HG03108 (cell line): ENCODE results near the gene SLC1A4.
"Not testable (repeated sequence)": the region's sequence is repeated elsewhere in the genome, so short reads cannot be mapped to it uniquely, and the experiment has no call there.

ENCODE experiments used
- ATAC-seq: cut with Tn5 transposase; IDR thresholded peaks from one replicate; pipeline ENCODE4 v1.9.1; 2021; ENCODE audit warnings: moderate library complexity; ENCODE audit not compliant: unreplicated experiment

SLC1A4 gene

GRCh38 chr2:64990876-64991275, 1.7 kb downstream of the SLC1A4 start:
- no peak for ATAC-seq

- ATAC-seq: no peak
These were observed 3.0 kb downstream of the SLC1A4 start for GRCh38 chr2:64992218-64992617.

DNA sequence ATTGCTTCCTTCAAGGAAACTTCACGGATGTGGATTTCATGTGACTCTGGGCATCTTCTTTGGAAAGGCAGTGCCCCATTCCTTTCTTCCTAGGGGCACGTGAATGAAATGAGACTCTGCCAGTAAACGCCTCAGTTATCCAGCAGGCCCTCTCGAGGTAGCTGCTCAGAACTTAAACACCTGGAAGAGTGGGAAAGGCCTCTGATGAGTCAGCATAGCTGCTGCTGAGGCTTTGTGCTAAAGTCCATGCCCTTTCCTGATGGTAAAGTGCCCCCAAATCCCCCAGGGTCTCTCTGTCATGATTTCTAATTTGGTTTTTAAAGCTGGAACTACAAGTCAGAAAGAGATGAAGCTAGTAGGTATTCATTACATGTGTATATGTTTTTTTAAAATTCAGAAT, 3.8 kb downstream of the SLC1A4 start:
- ATAC-seq: no peak

GRCh38 chr2:64995041-64995440, 5.8 kb downstream of the SLC1A4 start:
- ATAC-seq: no peak

DNA sequence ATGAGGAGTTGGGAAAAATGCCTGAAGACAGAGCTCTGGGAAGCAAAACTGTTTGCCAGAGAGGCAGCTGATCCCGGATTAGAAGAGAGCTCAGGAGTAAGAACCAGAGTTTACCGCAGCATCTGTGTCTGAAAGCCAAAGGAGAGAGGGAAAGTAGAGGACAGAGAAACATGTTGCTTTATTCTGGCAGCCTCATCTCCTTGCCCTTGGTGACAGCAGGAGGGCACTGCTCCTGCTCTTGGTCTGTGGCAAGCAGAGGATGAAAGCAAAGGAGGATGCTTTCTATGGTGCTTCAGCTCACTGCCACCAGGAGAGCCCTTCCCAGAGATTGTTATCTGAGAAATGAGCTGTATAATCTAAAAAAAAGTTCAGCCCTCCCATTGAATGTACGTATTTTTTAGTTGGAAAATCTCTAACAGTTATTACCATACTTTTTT, 7.7 kb downstream of the SLC1A4 start:
- no peak for ATAC-seq

GRCh38 chr2:64998658-64999061, 9.5 kb downstream of the SLC1A4 start:
- no peak for ATAC-seq

GRCh38 chr2:64999754-65000153, 10.6 kb downstream of the SLC1A4 start:
- no peak for ATAC-seq

GRCh38 chr2:65000644-65001043, 11.4 kb downstream of the SLC1A4 start:
- no peak for ATAC-seq

DNA sequence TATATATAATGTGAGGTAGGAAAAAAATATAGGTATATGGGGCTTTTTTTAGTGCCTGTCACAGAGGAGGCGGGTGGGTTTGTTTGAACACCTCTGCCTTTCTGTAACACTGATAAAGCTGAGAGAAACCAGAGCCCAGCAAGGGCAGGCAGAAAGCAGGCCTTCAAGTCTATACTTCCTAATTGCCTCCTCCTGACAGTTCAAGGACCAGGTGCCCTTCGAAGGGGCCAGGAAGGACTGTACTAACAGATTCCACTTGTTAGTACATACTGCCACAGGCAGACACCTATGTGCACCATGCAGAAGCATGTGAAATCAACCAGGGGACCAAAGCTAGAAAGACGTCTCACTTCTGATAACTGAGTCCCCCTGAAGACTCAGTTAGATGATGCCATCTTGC, 13.8 kb downstream of the SLC1A4 start:
- no peak for ATAC-seq

- not testable (repeated sequence) for ATAC-seq
These were observed 15.0 kb downstream of the SLC1A4 start for GRCh38 chr2:65004232-65004631.

DNA sequence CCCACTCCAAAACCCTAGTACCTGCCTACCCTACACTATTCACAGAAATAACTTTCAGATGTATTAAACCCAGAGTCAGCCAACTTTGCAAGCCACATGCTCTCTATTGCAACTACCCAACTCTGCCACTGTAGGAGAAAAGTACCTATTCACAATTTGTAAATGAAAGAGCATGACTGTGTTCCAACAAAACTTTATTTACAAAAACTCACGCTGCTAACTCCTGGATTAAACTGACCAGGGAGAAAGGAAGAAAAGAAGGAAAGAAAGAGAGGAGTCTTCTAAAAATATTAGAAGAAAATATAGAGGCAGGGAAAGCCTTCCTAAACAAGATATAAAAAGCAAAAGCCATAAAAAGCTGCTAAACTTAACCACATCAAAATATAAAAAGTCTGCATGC, 24.6 kb downstream of the SLC1A4 start:
- ATAC-seq: no peak

DNA sequence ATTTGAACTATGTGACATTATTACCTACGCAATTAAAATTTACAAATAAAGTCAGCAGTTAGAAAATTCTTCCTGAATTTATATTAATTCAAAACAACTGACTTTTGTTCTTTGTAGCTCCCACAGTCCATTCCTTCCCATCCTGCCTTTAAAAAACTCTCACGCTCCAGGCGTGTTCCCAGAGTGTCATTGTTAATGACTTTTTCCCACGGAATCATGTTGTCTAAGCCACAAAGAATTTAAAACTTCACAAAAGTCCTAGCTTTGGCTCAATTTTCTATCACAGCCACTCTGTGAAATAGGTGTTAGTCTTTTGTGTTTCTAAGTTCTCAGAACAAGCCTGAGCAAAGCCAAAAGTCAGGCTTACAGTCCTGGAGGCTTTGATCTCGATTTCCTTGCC, 26.5 kb downstream of the SLC1A4 start:
- no peak for ATAC-seq

DNA sequence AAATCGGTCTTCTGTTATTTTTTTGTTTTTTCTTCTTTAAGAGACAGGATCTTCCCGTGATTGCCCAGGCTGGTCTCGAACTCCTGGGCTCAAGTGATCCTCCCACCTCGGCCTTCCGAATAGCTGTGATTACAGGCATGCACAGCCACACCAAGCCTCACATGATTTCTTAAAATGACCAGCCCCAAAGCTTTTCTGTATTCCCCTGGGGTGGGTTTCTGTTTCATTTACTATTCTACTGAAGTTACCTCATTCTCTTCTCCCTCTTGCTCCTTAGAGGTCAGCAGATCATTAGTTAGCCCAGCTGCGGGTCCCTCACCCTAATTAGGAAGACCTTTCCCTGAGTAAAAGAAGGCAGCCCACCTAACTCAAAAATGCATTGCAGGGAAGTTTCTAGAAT, 27.6 kb downstream of the SLC1A4 start:
- ATAC-seq: no peak

DNA sequence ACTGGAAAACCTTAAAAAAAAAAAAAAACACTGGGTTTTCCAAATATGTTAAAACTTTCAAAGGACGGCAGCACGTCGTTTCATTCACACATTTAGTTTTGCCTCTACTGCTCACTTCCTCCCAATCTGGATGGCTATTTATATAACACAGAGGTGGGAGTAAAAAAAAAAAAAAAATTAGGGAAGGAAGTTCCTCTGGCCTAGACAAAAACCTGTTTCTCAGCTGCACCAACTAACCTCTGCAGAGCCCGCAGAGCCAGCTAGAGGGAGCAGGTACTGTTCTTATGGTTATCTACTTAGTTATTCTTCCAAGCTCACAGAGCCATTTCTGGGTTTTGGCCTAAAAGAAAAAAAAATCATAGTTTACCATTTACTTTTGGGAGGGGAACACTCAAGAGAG, 28.1 kb downstream of the SLC1A4 start:
- ATAC-seq: no peak

DNA sequence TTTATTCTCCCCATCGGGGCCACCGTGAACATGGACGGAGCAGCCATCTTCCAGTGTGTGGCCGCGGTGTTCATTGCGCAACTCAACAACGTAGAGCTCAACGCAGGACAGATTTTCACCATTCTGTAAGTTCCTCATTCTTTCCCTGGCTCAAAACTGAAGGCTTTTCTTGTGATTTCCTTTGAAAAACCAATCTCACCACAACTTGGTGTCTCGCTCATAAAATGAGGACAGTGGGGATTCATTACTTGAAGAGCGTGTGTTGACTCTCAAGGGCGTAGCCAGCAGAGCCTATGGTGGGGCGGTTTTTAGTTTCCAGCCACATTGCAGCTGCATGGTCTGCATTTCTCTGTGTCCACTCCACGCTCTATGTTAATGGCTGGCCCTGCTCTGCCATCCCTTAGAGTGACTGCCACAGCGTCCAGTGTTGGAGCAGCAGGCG, 29.0 kb downstream of the SLC1A4 start:
- ATAC-seq: no peak

GRCh38 chr2:65019010-65019409, 29.8 kb downstream of the SLC1A4 start:
- no peak for ATAC-seq

DNA sequence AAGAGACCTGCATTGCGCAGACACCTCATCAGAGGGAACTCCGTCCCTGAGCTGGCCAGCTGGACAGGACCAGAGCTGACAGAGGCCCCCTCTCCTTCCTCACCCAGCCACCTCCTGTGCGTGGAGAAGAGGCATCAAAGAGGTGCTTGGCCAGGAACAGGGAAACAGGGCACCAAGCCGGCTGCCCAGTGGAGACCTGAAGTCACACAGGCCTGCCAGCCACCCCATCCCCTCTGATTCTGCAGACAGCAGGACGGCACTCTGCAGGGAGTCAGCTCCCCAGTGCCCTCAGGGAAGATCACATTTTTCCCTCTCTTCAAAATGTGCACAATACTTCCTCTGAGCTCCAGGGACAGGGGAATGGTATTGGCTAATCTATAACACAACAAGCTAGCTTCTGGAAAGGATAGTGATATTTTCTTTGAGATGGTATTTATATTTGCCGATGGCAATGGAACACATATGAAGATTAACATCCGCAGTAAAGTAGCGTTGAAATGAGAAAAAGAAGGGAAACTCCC, 30.5 kb downstream of the SLC1A4 start:
- no peak for ATAC-seq

GRCh38 chr2:65020251-65020650, 31.1 kb downstream of the SLC1A4 start:
- ATAC-seq: not testable (repeated sequence)

GRCh38 chr2:65020943-65021528, 31.8 kb downstream of the SLC1A4 start:
- ATAC-seq: no peak

- ATAC-seq: no peak
These were observed 32.5 kb downstream of the SLC1A4 start for GRCh38 chr2:65021709-65022108.

DNA sequence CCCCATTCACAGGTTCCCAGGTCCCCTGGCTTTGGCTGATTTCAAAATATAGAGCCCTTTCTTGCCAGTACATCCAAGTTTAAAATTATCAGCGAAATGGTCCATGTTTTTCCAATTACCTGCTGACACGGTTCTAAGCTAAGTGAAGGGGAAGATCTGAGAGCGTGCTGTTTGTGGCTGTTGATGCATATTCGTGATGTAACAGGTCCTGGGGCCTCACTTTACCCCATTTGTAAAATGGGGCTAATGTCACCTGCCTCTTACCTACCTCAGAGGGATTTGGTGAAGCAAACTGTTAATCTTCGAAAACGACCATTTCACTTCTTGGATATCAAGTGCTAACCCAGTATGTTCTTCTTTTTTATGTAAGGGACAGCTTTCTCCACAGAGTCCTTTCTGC, 33.0 kb downstream of the SLC1A4 start:
- ATAC-seq: no peak

DNA sequence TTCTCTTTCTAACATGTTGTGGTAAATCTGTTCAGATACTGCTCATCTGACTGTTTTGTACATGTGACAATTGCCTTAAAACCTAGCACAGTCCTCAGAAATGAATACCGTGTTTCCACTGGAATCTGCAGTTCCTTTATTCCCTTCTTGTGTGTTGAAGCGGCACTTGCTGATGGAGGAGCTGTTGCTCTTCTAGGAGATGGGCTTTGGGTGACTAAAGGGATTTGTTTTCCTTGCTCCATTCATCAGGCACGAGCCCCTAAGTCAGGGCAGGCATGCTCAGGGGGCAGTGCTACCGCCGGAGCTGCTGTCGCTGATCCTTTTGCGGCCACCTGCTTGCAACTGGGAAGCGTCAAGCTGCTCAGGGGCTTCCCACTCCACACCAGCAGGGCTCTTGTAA, 34.5 kb downstream of the SLC1A4 start:
- no peak for ATAC-seq

- ATAC-seq: no peak
These were observed 35.1 kb downstream of the SLC1A4 start for GRCh38 chr2:65024149-65024829.
